Choroid plexus epithelial cell (primary cell): ENCODE results near the gene B3GALT6.

ENCODE experiments used
- DNase-seq: peaks from one replicate; pipeline ENCODE4 v3.0.0-alpha.2; 2010; ENCODE audit warnings: low read depth
- H3K4me3 ChIP-seq: 2 replicates; pipeline ENCODE4 v1.5.1; 2011; ENCODE audit warnings: low read depth, mild to moderate bottlenecking, control low read depth, low read length, moderate library complexity
- TF ChIP-seq, protein P1 (sequence below): conservative IDR thresholded peaks from 2 replicates; pipeline ENCODE4 v1.5.1; 2011; ENCODE audit warnings: low read depth, mild to moderate bottlenecking, control low read depth, inconsistent platforms, low read length, moderate library complexity

B3GALT6 gene

DNA sequence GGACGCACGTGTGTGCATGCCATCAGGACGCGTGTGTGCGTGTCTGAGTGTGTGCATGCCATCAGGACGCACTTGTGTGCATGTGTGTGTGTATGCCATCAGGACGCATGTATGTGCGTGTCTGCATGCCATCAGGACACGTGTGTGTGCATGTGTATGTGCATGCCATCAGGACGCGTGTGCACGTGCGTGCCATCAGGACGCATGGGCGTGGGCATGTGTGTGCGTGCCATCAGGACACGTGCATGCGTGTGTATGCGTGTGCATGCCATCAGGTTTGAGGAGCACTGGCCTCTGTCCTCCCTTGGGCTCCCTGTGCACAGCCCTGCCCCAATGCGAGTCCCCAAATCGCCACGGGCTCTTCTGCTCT lies 27.1 kb downstream of the B3GALT6 start:
- no peak for DNase-seq
- H3K4me3 ChIP-seq, result no peak overlapping the region
- TF ChIP-seq, protein P1, sequence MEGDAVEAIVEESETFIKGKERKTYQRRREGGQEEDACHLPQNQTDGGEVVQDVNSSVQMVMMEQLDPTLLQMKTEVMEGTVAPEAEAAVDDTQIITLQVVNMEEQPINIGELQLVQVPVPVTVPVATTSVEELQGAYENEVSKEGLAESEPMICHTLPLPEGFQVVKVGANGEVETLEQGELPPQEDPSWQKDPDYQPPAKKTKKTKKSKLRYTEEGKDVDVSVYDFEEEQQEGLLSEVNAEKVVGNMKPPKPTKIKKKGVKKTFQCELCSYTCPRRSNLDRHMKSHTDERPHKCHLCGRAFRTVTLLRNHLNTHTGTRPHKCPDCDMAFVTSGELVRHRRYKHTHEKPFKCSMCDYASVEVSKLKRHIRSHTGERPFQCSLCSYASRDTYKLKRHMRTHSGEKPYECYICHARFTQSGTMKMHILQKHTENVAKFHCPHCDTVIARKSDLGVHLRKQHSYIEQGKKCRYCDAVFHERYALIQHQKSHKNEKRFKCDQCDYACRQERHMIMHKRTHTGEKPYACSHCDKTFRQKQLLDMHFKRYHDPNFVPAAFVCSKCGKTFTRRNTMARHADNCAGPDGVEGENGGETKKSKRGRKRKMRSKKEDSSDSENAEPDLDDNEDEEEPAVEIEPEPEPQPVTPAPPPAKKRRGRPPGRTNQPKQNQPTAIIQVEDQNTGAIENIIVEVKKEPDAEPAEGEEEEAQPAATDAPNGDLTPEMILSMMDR, result no peak

DNA sequence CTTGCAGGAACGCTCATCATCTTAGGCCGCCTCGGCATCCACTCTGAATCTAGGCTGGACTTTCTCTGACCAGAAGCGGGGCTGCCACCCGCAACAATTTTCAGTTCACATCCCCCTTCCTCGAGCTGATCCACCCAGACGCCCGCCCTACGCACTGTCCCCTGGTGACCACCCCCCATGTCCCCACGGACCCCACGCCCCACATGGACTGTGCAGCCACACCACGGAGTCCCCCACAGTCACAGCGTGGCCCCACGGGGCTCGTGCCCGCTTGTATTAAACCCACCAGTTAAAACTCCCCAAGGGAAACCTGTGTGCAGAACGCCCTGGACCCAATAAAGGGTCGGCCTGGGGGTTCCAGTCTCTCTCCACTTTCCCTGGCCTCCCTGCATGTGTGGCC lies 27.5 kb downstream of the B3GALT6 start:
- TF ChIP-seq, protein P1, result no peak
- H3K4me3 ChIP-seq, result no peak overlapping the region
- no peak for DNase-seq

DNA sequence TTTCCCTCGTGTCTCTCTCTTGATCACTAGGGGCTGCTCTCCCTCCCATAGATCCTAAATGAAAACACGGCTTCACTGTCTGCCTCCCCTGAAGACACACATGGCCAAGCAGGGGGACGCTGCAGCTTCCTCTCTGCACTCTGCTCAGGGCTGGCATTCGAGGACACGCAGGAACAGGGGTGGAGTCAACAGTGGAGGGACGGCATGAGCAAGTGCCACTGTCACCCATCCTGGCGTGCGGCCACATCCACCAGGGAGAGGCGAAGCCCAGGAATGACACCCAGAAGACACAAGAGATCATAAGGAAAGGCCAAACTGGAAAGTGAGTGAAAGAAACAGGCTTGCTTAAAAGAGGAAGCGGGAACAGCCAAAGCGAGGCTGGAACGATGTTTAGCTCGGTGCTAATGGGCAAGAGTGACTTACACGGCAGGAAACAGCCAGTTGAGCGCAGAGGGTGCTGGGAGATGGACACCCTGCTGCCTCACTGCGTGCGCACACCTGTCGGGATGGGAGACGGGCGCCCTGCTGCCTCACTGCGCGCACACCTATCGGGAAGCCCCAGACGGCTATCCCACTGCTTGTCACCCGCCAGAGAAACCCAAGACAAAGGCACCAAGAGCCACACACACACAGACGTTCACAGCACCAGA lies 28.0 kb downstream of the B3GALT6 start:
- TF ChIP-seq, protein P1, result no peak
- no peak for DNase-seq
- no peak overlapping the region for H3K4me3 ChIP-seq

DNA sequence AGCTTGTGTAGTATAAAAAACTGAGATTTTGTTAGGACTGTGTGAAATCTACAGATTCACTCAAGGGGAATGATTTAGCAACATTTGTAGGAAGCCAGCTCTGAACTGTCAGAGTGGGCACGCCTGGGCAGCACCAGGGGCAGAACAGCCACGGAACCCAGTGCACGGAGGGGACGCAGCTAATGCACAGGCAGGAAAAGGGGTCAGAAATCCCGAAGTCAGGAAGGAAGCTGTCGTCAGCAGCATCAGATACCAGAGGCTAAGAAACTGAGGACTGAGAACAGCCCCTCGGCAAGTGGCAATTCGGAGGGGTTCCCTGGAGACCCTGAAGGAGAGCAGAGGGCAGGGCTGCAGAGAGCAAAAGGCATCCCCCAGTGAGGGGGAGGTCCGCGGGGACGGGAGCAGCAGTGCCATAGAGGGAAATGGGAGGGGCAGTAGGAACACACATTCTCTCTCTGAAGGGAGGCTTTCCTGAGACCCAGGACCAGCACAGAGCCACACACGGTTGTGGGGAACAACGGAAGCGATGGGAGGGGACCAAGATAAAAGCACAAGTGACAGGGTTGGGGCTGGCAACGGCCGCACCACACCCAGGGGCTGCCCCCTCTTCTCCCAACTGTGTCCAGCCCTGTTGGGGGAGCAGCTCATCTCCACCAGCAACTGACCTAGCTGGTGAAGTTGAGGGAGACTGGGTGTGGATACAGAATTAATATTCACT lies 29.0 kb downstream of the B3GALT6 start:
- no peak overlapping the region for H3K4me3 ChIP-seq
- DNase-seq, result no peak
- TF ChIP-seq, protein P1, result no peak

DNA sequence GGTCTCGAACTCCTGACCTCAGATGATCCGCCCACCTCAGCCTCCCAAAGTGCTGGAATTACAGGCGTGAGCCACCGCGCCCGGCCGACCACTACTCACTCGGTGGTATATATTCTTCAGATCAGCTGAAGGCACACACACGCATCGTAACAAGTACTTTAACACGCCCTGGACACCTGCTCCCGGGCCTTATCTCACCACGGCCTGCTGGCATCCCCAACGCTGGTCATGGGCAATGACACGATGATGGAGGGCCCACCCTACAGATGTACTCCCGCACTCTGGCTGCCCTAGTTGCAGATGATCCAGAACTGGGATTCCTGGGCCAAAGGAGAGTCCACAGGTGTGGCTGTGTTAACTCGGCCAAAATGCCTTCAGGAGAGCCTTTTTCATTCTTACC lies 30.0 kb downstream of the B3GALT6 start:
- no peak overlapping the region for H3K4me3 ChIP-seq
- TF ChIP-seq, protein P1, result no peak
- no peak for DNase-seq

DNA sequence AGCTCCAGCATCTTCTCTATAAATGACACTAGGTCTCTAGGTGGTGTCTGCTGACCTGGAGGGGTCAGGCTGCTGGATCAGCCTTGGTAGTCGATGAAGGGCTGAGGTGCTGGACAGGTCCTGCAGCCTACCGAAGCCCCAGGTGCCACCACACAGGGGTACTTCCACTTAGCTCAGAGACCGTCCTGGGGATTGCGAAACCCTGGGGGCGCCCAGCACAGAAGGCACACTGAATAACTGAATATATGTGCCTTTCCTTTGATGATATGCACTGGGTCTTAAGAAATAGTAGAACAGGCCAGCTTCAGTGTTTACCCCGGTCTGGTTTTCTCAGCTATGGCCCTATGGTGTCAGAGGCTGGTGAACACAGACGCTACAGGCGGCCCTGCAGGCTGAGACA lies 30.7 kb downstream of the B3GALT6 start:
- no peak for DNase-seq
- TF ChIP-seq, protein P1, result no peak
- H3K4me3 ChIP-seq, result no peak overlapping the region

DNA sequence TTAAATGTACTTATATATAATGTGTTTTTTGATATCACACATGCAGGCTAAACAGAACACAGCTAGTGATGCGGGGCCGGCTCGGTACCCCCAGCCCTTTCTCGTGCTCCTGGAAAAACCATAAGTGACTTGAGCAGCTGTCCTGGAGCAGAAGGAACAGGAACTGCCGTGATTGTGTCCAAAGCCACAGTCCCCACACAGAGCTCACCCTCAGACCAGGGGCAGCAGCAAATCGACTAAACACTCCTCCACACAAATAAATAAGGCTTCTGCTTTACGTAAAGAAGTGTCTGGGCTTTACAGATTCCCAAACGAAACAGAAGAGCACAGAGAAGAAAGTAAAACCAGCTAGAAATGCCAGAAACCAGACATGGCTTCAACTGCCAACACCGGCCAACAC lies 32.0 kb downstream of the B3GALT6 start:
- TF ChIP-seq, protein P1, result no peak
- no peak for DNase-seq

More for the DNA sequence above, 32.0 kb downstream of the B3GALT6 start:
- H3K4me3 ChIP-seq, result no peak overlapping the region
